ENCODE measurements around the gene SAGE1.

The SAGE1 gene

DNA sequence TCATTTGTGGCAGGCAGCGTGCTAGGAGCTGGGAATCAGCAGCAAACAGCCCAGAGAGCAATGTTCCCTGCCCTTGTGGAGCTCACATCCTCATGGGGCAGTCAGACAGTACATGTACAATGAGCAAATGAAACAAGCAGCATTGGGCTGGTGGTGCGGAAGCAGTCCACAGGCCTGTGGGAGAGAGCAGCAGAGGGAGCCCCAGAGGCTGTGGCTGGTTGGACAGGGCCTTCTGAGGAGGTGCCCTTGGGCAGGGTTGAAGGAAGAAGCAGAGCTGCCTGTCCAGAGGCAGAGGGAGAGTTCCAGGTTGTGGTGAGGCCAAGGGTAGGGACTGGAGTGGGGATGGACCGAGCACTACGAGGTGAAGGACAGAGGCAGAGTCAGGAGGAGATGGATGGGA is 57.8 kb downstream of the SAGE1 start:
- TF ChIP-seq, protein P1, sequence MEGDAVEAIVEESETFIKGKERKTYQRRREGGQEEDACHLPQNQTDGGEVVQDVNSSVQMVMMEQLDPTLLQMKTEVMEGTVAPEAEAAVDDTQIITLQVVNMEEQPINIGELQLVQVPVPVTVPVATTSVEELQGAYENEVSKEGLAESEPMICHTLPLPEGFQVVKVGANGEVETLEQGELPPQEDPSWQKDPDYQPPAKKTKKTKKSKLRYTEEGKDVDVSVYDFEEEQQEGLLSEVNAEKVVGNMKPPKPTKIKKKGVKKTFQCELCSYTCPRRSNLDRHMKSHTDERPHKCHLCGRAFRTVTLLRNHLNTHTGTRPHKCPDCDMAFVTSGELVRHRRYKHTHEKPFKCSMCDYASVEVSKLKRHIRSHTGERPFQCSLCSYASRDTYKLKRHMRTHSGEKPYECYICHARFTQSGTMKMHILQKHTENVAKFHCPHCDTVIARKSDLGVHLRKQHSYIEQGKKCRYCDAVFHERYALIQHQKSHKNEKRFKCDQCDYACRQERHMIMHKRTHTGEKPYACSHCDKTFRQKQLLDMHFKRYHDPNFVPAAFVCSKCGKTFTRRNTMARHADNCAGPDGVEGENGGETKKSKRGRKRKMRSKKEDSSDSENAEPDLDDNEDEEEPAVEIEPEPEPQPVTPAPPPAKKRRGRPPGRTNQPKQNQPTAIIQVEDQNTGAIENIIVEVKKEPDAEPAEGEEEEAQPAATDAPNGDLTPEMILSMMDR (IDR thresholded peaks at IDR 0.05; ENCODE audit: low read depth, low read length, missing control alignments), result no peak
- H3K4me3 ChIP-seq (ENCODE audit: low read depth, low read length), result no peak overlapping the region
- no peak for DNase-seq (ENCODE audit: low read depth)
